HUDEP-2 (cell line): ENCODE data around the gene OAT.
"Not testable (repeated sequence)": the region's sequence is repeated elsewhere in the genome, so short reads cannot be mapped to it uniquely, and the experiment has no call there.

Experiments used
- DNase-seq, 76 experiments: peaks; one replicate each; lab custom pipeline; 2025; ENCODE audit not compliant: unreplicated experiment in 76 of 76; lab: John Stamatoyannopoulos, UW

Gene OAT

DNA sequence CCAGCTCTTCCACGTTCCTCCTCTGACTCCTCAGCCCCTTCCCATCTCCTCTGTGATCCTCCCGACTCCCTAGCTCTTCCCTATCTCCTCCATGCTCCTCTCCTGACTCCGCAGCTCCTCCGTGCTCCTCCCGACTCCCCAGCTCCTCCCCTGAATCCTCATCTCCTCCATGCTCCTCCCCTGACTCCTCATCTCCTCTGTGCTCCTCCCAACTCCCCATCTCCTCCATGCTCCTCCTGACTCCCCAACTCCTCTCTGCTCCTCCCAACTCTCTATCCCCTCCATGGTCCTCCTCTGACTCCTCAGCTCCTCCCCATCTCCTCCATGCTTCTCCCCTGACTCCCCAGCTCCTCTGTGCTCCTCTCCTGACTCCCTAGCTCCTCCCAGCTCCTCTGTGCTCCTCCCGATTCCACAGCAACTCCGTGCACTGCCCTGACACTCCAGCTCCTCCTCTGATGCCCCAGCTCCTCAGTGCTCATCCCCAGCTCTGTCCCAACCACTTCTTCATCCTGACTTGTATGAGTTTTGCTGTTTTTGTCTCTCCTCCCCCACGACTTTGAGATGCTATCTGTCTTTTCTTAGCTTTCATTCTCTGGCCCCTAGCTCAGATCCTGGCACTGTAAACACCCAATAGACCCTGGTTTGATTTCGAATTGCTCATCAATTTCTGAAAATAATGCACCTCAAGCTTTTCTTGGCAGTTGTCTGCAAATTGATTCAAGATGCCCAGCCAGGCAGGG, 38.3 kb downstream of the OAT start:
- DNase-seq: no peak

DNA sequence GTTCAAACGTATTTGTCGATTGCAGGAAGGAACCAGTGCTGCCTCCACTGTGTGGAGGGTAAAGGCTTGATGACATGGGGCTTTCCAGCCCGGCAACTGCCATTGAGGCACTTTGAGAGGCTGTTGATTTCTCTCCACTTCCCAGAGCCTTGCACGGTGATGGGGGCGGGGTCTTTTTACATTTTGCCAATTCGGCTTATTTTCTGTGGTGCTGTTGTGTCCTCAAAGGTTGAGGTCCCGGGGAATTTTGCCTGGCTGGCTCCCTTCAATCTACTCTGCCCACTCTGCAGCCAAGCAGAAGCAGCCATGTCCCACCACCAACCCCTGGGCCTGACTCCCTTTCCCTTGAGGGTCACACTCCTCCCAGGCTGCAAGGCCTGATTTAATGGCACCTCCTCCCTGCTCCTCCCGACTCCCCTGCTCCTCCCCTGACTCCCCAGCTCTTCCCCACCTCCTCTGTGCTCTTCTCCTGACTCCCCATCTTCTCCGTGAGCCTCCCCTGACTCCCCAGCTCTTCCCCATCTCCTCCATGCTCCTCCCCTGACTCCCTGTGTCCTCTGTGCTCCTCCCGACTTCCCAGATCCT, 39.0 kb downstream of the OAT start:
- DNase-seq: no peak

DNA sequence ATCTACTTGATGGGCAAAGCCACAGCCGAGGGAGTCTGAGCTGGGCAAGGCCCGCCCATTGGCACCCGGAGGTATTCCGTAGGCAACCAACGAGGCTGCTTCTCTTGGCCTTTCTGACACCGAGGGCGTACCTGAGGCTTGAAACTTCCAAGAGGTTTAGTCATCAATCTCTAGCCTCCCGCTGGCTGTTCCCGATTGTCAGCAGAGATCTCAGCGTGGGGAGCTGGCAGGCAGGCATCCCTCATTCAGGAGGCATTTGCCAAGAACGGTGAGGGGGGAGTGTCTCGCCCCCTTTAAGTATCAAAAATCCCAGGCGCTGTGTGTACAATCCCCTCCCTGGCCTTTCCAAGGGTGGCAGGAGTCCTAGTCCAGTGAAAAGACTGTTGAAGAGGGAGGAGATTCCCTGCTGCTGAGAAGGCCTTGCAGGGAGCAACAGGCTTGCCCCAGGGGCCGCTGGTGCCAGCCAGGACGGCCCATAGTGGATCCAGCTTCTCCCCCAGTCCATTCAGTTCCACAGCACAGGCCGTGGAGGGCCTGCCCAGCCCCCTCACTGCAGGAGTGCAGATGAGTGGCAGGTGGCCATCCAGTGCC, 39.7 kb downstream of the OAT start:
- DNase-seq: no peak

DNA sequence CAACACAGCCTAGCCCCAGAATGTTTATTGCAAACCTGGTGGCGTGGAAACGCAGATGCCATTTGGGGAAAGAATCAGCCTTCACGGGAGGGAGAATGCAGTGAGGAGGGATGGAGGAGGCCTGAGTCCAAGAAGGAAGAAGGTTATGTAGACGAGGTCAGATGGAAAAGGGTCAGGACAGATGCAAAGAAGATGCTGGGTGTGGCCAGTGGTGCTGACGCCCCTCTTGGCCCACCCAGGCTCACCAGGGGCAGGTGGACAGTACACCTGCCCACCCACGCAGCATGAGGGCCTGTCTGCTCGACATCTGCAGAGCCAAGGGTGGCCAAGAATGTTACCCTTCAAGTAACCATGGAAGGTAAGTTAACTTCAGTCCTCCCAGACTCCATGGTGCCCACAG, 40.5 kb downstream of the OAT start:
- no peak for DNase-seq

DNA sequence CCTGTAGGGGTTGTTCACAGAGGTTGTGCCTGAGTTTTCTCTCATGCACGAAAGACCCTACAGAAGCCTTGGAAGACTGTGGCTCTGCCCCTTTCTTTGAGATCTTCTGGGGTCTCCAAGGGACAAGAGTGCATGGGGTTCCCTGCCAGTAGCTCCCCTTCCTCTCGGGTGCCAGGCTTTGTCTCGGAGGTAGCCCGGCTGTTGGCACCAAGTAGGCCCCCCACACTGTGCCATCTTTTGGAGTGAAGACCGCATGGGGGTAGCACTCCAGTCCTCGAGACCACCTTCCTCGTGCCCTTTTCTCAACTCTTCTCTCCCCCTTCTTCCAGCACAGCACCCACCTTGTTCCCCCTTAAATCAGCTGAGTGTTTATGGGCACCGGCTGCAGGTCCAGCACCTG, 41.6 kb downstream of the OAT start:
- DNase-seq: no peak

DNA sequence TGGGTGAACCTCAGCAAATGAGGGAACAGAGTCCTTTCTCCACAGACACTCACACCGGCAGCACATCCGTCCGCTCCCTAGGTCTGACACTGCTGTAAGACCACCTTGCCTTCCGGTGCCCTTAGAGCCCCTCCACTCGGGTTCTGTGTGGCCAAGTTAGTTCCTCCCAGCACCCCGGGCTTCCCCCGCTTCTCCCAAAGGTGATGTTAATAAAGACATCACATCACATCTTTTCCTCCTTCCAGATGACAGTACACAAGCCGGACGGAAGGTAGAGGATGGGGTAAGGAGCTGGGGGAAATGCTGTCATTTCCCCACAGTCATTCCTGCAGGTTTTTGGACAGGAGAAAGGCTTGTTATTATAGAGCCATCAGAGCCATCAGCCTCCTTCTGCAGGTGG, 42.3 kb downstream of the OAT start:
- no peak for DNase-seq

DNA sequence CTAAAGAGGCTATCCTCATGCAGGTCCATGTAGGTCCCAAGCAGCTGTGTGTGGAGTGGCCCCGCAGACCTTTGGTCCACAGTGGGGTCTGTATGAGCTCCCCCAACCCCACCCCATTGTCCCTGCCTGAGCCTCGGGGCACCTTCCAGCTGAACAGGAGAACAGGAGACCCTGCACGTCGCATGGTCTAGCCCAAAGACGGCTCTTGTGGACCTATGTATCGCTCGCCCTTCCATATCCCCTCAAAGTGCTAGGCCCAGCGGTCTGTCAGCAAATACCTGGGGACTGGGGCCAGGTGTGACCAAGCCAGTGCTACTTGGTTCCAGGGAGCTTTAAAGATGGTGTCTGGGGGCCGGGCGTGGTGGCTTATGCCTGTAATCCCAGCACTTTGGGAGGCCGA, 43.0 kb downstream of the OAT start:
- DNase-seq: no peak

DNA sequence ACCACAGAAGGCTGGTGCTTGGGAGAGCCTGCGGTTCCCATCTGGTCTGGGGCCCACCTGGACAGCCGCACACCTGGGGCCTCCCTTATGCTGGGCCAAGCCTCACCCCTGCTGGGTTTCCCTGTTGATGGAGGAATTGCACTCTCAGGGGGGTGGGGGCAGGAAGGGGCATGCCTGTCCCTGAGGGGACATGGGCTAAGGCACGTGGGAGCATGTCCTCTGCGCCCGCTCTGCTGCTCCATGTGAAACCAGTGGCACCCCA, 43.4 kb downstream of the OAT start:
- DNase-seq: no peak

DNA sequence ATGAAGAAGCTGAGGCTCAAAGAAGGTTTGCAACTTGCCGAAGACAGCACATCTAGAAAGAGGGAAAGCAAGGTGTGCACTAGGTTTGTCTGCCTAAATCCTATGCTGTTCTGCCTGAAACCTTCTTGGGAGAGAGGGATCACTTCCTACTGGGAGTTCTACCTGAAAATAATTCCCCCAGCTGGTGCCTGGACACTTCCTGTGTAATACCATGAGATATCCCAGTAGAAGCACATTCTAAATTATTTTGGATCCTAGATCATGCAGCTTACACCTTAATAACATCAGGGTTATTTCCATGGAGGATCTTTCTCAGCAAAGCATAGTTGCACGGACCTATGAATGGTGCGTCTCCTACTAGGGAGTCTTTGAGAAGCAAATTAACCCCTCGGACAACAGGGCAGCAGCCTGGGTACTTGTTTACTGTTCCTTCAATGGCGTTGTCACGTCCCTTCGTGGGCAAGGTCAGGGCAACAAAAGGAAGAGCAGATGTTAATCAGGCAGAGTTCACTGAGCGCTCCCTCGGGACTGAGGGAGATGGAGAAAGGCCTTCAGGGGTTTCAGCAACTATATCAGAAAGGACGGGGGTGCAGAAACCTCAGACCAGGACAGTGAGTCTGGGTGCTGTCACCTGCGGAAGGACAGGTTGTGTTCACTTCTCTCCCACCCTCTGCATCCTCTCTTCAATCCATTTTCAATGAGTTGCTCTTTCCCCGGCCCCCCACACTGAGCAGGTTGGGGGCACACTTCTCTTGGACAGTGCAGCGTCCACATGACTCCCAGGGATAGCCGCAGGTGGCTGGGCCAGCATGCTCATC, 44.0 kb downstream of the OAT start:
- DNase-seq: no peak

DNA sequence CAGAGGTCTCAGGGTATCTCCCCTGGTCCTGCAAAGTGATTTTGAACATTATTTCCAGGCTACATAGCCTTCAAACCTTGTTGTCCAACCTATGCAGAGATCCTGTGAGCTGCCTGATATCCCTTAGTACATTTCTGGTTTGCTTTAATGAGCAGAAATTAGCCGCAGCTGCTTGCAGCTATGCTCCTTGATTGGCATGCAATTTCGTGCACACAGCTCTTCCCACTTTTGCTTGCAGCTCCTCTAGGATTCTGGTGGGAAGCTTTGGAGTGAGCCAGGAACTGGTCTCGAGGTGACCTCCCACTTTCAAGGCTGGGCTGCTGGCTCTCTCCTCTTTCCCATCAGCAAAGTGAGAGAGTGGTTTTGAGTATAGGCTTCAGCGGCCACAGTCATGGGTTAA, 45.8 kb downstream of the OAT start:
- DNase-seq: no peak

DNA sequence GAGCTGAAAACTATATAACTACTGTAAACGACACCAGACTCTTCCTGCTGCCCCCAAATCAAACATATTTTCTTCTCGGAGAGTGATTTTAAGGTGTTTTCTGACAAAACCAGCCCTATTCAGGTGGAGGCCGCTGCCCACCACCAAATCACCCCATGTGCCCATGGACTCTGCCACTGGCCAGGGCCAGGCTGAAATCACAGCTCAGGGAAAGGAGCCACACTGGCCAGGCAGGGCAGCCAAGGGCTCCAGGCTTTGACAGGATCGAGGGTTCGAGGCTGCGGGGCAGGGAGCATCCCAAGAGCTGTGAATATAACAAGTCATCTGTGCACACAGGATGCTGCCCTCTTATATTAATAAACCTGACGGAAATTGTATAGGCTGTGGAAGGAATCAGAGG, 48.3 kb downstream of the OAT start:
- DNase-seq: no peak

DNA sequence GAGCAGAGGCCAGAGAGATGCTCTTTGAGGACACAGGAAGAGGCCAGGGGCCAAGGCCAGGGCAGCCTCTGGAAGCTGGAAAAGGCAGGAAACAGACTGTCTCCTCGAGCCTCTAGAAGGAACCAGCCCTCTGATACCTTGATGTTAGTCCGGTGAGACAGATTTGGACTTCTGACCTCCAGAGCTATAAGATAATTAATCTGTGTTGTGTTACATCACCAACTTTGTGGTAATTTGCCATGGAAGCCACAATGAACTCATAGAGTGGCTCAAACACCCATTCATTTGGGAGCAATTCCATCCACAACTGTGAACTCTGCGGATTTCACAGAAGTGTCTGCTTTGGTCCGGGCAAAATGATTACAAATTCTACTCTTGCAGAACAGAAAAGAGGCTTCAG, 48.7 kb downstream of the OAT start:
- DNase-seq: no peak

DNA sequence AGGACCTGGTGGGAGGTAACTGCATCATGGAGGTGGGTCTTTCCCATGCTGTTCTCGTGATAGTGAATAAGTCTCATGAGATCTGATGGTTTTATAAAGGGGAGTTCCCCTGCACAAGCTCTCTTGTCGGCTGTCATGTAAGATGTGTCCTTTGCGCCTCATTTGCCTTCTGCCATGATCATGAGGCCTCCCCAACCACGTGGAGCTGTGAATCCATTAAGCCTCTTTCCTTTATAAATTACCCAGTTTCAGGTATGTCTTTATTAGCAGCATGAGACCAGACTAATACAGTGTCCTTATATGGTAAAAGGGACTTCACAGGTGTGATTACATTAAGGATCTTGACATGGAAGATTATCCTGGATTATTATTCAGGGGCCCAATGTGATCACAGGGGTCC, 49.2 kb downstream of the OAT start:
- not testable (repeated sequence) for DNase-seq

DNA sequence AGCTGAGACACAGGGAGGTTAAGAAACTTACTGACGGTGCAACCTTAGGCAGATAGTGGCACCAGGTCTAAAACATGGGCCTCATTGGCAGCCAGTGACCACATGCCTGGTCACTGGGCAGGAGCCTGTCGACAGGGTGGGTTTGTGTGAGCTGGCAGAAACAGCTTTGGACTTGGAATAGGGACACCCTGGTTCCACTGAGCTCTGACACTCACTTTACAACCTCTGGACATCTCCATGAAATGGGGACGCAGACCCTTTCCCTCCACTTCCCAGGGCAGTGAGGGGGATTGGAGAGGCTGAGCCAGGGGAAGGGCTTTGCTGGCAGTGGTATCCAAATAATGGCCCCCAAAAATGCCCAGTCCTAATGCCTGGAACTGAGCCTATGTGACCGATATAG, 49.7 kb downstream of the OAT start:
- no peak for DNase-seq

DNA sequence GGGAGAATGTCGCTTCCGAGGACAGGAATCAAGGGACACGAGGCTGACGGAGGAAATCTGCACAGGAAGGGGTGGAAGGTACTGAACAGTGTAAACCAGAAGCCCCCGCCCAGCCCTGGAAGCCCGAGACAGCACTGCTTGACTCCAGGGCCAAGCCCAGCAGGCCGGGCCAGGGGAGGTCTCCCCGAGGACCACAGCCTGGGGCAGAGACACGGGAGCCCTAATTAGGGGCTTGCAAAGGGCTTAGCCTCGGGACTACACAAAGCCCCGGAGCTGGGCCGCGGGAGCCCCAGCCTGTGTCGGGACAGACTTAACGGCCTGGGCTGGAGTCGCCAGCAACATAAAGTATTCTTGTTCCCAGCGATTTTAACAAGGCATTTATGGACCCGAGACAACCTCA, 50.8 kb downstream of the OAT start:
- DNase-seq: no peak

DNA sequence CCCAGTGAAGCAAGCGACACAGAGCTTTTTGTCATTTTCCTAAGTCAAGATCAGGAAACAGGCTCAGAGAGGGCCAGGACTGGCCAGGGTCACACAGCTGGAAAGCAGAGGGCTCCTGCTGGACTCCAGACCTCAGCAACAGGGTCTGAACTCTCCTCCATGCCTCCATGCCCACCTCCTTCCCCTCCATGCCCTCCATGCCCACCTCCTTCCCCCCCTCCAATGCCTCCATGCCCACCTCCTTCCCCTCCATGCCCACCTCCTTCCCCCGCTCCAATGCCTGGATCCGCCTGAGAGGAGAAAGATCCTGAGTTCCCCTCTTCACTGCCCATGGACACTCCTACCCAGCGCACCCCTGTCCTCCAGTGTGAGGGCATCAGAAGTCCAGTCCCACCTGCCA, 51.3 kb downstream of the OAT start:
- no peak for DNase-seq

DNA sequence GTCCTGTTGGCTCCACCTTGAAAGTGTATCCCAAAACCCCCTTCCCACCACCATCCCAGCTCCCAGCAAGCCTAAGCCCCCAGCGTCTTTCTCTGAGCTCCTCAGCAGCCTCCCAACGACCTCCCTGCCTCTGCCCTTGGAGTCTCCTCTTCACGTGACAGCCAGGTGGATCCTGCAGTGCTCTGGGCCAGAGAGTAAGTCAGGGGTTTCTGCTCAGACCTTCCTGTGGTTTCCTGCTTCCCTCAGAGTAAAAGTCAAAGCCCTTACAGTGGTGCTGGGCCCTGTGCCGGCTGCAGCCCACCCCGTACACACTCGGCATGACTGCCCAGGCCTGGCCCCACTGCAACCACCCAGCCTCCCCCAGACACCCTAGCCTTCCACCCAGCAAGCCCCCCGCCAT, 51.9 kb downstream of the OAT start:
- no peak for DNase-seq

DNA sequence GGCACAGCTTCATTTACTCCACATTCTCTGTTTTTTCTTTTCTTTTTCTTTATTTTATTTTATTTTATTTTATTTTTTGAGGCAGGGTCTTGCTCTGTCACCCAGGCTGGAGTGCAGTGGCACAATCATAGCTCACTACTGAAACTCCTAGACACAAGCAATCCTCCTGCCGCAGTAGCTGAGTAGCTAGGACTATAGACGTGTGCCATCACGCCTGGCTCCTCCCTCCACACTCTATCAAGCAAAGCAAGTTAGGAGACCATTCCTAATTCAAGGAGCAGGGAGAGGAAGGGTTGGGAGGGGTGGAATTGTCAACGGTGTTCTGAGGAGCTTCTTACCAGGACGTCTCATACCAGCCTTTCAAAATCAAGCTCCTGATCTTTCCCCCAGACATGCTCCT, 52.4 kb downstream of the OAT start:
- no peak for DNase-seq

DNA sequence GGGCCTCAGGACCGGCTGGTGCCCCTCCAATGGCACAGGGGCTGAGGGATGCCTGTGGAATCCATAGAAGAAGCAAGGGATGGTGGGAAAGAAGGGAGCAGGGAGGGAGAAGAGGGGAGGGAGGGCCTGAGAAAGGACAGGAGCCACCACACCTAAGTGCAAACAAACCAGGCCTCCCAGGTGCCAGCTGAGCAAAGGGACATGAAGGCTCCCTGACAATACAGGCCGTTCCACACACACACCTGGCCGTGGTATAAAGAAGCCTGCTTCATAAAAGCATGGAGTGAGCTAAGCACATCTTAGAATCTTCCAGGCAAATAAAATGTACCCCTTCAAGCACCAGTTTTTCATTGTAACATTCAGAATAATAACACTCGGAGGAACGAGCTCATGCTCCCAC, 54.0 kb downstream of the OAT start:
- no peak for DNase-seq

DNA sequence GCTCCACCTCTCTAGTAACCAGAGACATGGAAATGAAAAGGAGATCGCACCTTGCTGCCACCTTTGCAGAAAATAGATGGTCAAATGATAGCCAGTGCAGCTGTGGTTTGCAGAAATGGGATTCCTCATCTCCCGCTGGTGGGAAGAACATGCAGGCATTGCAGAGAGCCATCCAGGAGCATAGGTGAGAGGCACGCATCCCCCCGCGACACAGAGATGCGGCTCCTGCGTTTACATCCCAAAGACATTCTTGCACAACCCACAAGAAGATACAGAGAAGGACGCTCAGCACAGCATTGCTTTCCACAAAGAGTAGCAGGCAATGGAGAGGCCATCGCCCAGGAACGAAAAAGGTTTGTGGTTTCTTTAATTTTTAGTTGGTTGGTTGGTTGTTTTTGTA, 56.2 kb downstream of the OAT start:
- DNase-seq: no peak

DNA sequence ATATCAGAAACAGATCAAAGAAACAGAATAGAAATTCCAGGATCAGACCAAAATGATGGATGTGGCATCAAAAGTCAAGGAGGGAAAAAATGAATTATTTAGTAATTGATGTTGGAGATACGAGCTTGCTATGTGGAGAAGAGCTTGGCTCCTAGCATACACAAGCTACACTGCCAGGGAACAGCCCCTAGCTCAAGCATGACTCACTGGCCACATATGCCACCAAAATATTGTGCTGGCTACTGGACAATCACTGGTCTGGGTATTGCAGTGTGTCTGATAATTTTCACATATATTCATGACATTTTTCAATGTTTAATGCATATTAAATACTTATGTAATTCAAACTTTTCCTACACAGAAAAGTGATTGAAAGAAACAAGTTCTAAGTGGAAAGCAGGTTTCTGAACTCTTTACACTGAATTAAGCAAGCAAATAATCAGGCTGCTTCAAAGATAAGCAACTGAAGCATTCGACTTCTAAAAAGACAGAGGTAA, 59.3 kb downstream of the OAT start:
- DNase-seq: no peak

DNA sequence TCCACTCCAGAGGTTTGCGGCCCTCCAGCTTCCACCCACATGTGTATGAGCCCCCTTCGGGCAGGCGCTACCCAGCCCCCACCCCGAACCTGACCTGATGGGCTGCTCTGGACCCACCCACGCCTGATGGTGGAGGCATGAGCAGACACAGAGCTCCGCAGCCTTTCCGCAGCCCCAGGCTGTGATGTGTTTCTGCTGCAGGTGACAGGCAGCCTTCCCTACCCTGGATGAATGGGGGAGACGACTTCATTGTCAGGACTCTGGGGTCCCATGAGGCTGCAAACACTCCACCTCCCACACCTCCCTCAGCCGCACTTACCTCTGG, 61.2 kb downstream of the OAT start:
- DNase-seq: no peak
